GM19467 (cell line): ENCODE measurements around the gene CSMD2.

Experiments
- ATAC-seq: cut with Tn5 transposase; IDR thresholded peaks from one replicate; pipeline ENCODE4 v1.9.1; 2021; ENCODE audit warnings: mild to moderate bottlenecking, moderate library complexity; ENCODE audit not compliant: unreplicated experiment

The CSMD2 gene

GRCh38 chr1:33469691-33470090, 695.3 kb downstream of the CSMD2 start:
- ATAC-seq: no peak

- ATAC-seq: no peak
These were observed 696.1 kb downstream of the CSMD2 start for GRCh38 chr1:33468967-33469366.

GRCh38 chr1:33468531-33468930, 696.5 kb downstream of the CSMD2 start:
- ATAC-seq: no peak

GRCh38 chr1:33468011-33468410, 697.0 kb downstream of the CSMD2 start:
- ATAC-seq: no peak

GRCh38 chr1:33466159-33466558, 698.9 kb downstream of the CSMD2 start:
- no peak for ATAC-seq

GRCh38 chr1:33465316-33465715, 699.7 kb downstream of the CSMD2 start:
- no peak for ATAC-seq

GRCh38 chr1:33464552-33464951, 700.5 kb downstream of the CSMD2 start:
- no peak for ATAC-seq
